ENCODE results near the gene LMO2. TPM values are rescaled to one million over a fixed set of nuclear protein-coding genes. Genes with fewer than 3 reads are reported as not detected.

LMO2 gene
- total RNA-seq, 1 donor from 2014 or later = 3.9 TPM

- no peak overlapping the region for H3K4me3 Mint-ChIP-seq
- TF ChIP-seq CTCF (IDR thresholded peaks at IDR 0.05; ENCODE audit: unreplicated experiment) = no peak
- DNase-seq (ENCODE audit: low spot score in 2 of 2, unreplicated experiment in 2 of 2) = no peak
- H3K27me3 Mint-ChIP-seq (ENCODE audit: low read depth) = peaks cover 52% of the 10 kb centered on the region
- H3K4me1 Mint-ChIP-seq = no peaks in the 10 kb centered on the region
- H3K36me3 Mint-ChIP-seq = no peaks in the 10 kb centered on the region
- no peak overlapping the region for H3K27ac Mint-ChIP-seq
- peaks cover under 1% of the 10 kb centered on the region for H3K9me3 Mint-ChIP-seq
Observed at GRCh38 chr11:33884601-33885000, 7.3 kb downstream of the LMO2 start.

- no peak overlapping the region for H3K27ac Mint-ChIP-seq
- DNase-seq (ENCODE audit: low spot score in 2 of 2, unreplicated experiment in 2 of 2) = no peak
- H3K36me3 Mint-ChIP-seq = no peaks in the 10 kb centered on the region
- TF ChIP-seq CTCF (IDR thresholded peaks at IDR 0.05; ENCODE audit: unreplicated experiment) = no peak
- no peaks in the 10 kb centered on the region for H3K9me3 Mint-ChIP-seq
- peaks cover 54% of the 10 kb centered on the region for H3K27me3 Mint-ChIP-seq (ENCODE audit: low read depth)
- H3K4me1 Mint-ChIP-seq = no peaks in the 10 kb centered on the region
- no peak overlapping the region for H3K4me3 Mint-ChIP-seq
Observed at GRCh38 chr11:33884035-33884434, 7.8 kb downstream of the LMO2 start.

- no peak for TF ChIP-seq CTCF (IDR thresholded peaks at IDR 0.05; ENCODE audit: unreplicated experiment)
- no peak for DNase-seq (ENCODE audit: low spot score in 2 of 2, unreplicated experiment in 2 of 2)
- Mint-ChIP-seq H3K9me3 (no peaks in the 10 kb centered on the region), H3K4me3 (no peak overlapping the region), H3K36me3 (no peaks in the 10 kb centered on the region), H3K27me3 (ENCODE audit: low read depth) (peaks cover 67% of the 10 kb centered on the region), H3K27ac (no peak overlapping the region), H3K4me1 (no peaks in the 10 kb centered on the region)
Observed at GRCh38 chr11:33881651-33882503, 10.0 kb downstream of the LMO2 start.

- H3K36me3 Mint-ChIP-seq = no peaks in the 10 kb centered on the region
- no peak for TF ChIP-seq CTCF (IDR thresholded peaks at IDR 0.05; ENCODE audit: unreplicated experiment)
- H3K4me1 Mint-ChIP-seq = no peaks in the 10 kb centered on the region
- no peak overlapping the region for H3K27ac Mint-ChIP-seq
- peaks cover 73% of the 10 kb centered on the region for H3K27me3 Mint-ChIP-seq (ENCODE audit: low read depth)
- H3K9me3 Mint-ChIP-seq = no peaks in the 10 kb centered on the region
- no peak for DNase-seq (ENCODE audit: low spot score in 2 of 2, unreplicated experiment in 2 of 2)
- no peak overlapping the region for H3K4me3 Mint-ChIP-seq
Observed at GRCh38 chr11:33880979-33881378, 10.9 kb downstream of the LMO2 start.

- H3K36me3 Mint-ChIP-seq = no peaks in the 10 kb centered on the region
- H3K27ac Mint-ChIP-seq = no peak overlapping the region
- H3K27me3 Mint-ChIP-seq (ENCODE audit: low read depth) = peaks cover 80% of the 10 kb centered on the region
- no peaks in the 10 kb centered on the region for H3K9me3 Mint-ChIP-seq
- DNase-seq (ENCODE audit: low spot score in 2 of 2, unreplicated experiment in 2 of 2) = no peak
- H3K4me3 Mint-ChIP-seq = no peak overlapping the region
- H3K4me1 Mint-ChIP-seq = no peaks in the 10 kb centered on the region
- TF ChIP-seq CTCF (IDR thresholded peaks at IDR 0.05; ENCODE audit: unreplicated experiment) = no peak
Observed at GRCh38 chr11:33879375-33879774, 12.5 kb downstream of the LMO2 start.

Data from mesothelial cell of epicardium (in vitro differentiated cells).